ENCODE results near the gene OPRD1.
"Not testable (repeated sequence)": the region's sequence is repeated elsewhere in the genome, so short reads cannot be mapped to it uniquely, and the experiment has no call there.

OPRD1 gene

GRCh38 chr1:28822799-28823198 lies 10.8 kb downstream of the OPRD1 start:
- DNase-seq (ENCODE audit: low read depth): no peak
- Histone ChIP-seq H3K4me3 (ENCODE audit: low read length) (no peak overlapping the region), H3K9me3 (ENCODE audit: control insufficient read depth, low read length) (no peaks in the 10 kb centered on the region), H3K36me3 (ENCODE audit: control insufficient read depth, insufficient read depth, low read length, severe bottlenecking) (no peaks in the 10 kb centered on the region), H3K27me3 (replicated peaks; ENCODE audit: control insufficient read depth, insufficient read depth, low read length) (peaks cover 26% of the 10 kb centered on the region), H3K9ac (ENCODE audit: low read length) (no peak overlapping the region), H3K4me1 (ENCODE audit: control insufficient read depth, insufficient read depth, low read length) (no peaks in the 10 kb centered on the region)

GRCh38 chr1:28824061-28824460 lies 12.1 kb downstream of the OPRD1 start:
- peaks cover 23% of the 10 kb centered on the region for H3K27me3 ChIP-seq (replicated peaks; ENCODE audit: control insufficient read depth, insufficient read depth, low read length)

GRCh38 chr1:28828227-28828858 lies 16.4 kb downstream of the OPRD1 start:
- DNase-seq (ENCODE audit: low read depth); H3K4me3 ChIP-seq (ENCODE audit: low read length); H3K4me1 ChIP-seq (ENCODE audit: control insufficient read depth, insufficient read depth, low read length); H3K9ac ChIP-seq (ENCODE audit: low read length); H3K9me3 ChIP-seq (ENCODE audit: control insufficient read depth, low read length); H3K36me3 ChIP-seq (ENCODE audit: control insufficient read depth, insufficient read depth, low read length, severe bottlenecking): not testable (repeated sequence)
- peaks cover 25% of the 10 kb centered on the region for H3K27me3 ChIP-seq (replicated peaks; ENCODE audit: control insufficient read depth, insufficient read depth, low read length)

More at GRCh38 chr1:28824061-28824460, 12.1 kb downstream of the OPRD1 start:
- not testable (repeated sequence) for H3K4me1 ChIP-seq (ENCODE audit: control insufficient read depth, insufficient read depth, low read length); DNase-seq (ENCODE audit: low read depth); H3K4me3 ChIP-seq (ENCODE audit: low read length); H3K36me3 ChIP-seq (ENCODE audit: control insufficient read depth, insufficient read depth, low read length, severe bottlenecking); H3K9ac ChIP-seq (ENCODE audit: low read length); H3K9me3 ChIP-seq (ENCODE audit: control insufficient read depth, low read length)

- Histone ChIP-seq H3K4me1 (ENCODE audit: control insufficient read depth, insufficient read depth, low read length) (no peaks in the 10 kb centered on the region), H3K36me3 (ENCODE audit: control insufficient read depth, insufficient read depth, low read length, severe bottlenecking) (no peaks in the 10 kb centered on the region), H3K9me3 (ENCODE audit: control insufficient read depth, low read length) (no peaks in the 10 kb centered on the region), H3K9ac (ENCODE audit: low read length) (no peak overlapping the region), H3K4me3 (ENCODE audit: low read length) (no peak overlapping the region), H3K27me3 (replicated peaks; ENCODE audit: control insufficient read depth, insufficient read depth, low read length) (peaks cover 38% of the 10 kb centered on the region)
- DNase-seq (ENCODE audit: low read depth): no peak
Observed at GRCh38 chr1:28830814-28831213, 18.8 kb downstream of the OPRD1 start.

- peaks cover 35% of the 10 kb centered on the region for H3K27me3 ChIP-seq (replicated peaks; ENCODE audit: control insufficient read depth, insufficient read depth, low read length)
- no peak overlapping the region for H3K9ac ChIP-seq (ENCODE audit: low read length)
- no peak for DNase-seq (ENCODE audit: low read depth)
- no peak overlapping the region for H3K4me3 ChIP-seq (ENCODE audit: low read length)
- no peaks in the 10 kb centered on the region for H3K36me3 ChIP-seq (ENCODE audit: control insufficient read depth, insufficient read depth, low read length, severe bottlenecking)
- H3K9me3 ChIP-seq (ENCODE audit: control insufficient read depth, low read length): no peaks in the 10 kb centered on the region
- no peaks in the 10 kb centered on the region for H3K4me1 ChIP-seq (ENCODE audit: control insufficient read depth, insufficient read depth, low read length)
Observed at GRCh38 chr1:28832966-28833365, 21.0 kb downstream of the OPRD1 start.

- Histone ChIP-seq H3K4me3 (ENCODE audit: low read length) (no peak overlapping the region), H3K36me3 (ENCODE audit: control insufficient read depth, insufficient read depth, low read length, severe bottlenecking) (no peaks in the 10 kb centered on the region), H3K9ac (ENCODE audit: low read length) (no peak overlapping the region), H3K4me1 (ENCODE audit: control insufficient read depth, insufficient read depth, low read length) (no peaks in the 10 kb centered on the region), H3K27me3 (replicated peaks; ENCODE audit: control insufficient read depth, insufficient read depth, low read length) (peaks cover 36% of the 10 kb centered on the region), H3K9me3 (ENCODE audit: control insufficient read depth, low read length) (no peaks in the 10 kb centered on the region)
- DNase-seq (ENCODE audit: low read depth): no peak
Observed at GRCh38 chr1:28833381-28833780, 21.4 kb downstream of the OPRD1 start.

GRCh38 chr1:28835237-28835650 lies 23.3 kb downstream of the OPRD1 start:
- Histone ChIP-seq H3K9ac (ENCODE audit: low read length) (no peak overlapping the region), H3K4me1 (ENCODE audit: control insufficient read depth, insufficient read depth, low read length) (no peaks in the 10 kb centered on the region), H3K36me3 (ENCODE audit: control insufficient read depth, insufficient read depth, low read length, severe bottlenecking) (no peaks in the 10 kb centered on the region), H3K9me3 (ENCODE audit: control insufficient read depth, low read length) (no peaks in the 10 kb centered on the region), H3K27me3 (replicated peaks; ENCODE audit: control insufficient read depth, insufficient read depth, low read length) (peaks cover 50% of the 10 kb centered on the region), H3K4me3 (ENCODE audit: low read length) (no peak overlapping the region)
- DNase-seq (ENCODE audit: low read depth): no peak

- no peaks in the 10 kb centered on the region for H3K36me3 ChIP-seq (ENCODE audit: control insufficient read depth, insufficient read depth, low read length, severe bottlenecking)
- H3K4me1 ChIP-seq (ENCODE audit: control insufficient read depth, insufficient read depth, low read length): no peaks in the 10 kb centered on the region
- no peak for DNase-seq (ENCODE audit: low read depth)
- no peak overlapping the region for H3K9ac ChIP-seq (ENCODE audit: low read length)
- H3K9me3 ChIP-seq (ENCODE audit: control insufficient read depth, low read length): no peaks in the 10 kb centered on the region
- peaks cover 51% of the 10 kb centered on the region for H3K27me3 ChIP-seq (replicated peaks; ENCODE audit: control insufficient read depth, insufficient read depth, low read length)
- H3K4me3 ChIP-seq (ENCODE audit: low read length): no peak overlapping the region
Observed at GRCh38 chr1:28836421-28836956, 24.5 kb downstream of the OPRD1 start.

GRCh38 chr1:28840928-28841544 lies 29.1 kb downstream of the OPRD1 start:
- no peaks in the 10 kb centered on the region for H3K36me3 ChIP-seq (ENCODE audit: control insufficient read depth, insufficient read depth, low read length, severe bottlenecking)

GRCh38 chr1:28845786-28846543 lies 34.0 kb downstream of the OPRD1 start:
- peaks cover 17% of the 10 kb centered on the region for H3K27me3 ChIP-seq (replicated peaks; ENCODE audit: control insufficient read depth, insufficient read depth, low read length)
- DNase-seq (ENCODE audit: low read depth): no peak
- no peak overlapping the region for H3K9ac ChIP-seq (ENCODE audit: low read length)
- H3K36me3 ChIP-seq (ENCODE audit: control insufficient read depth, insufficient read depth, low read length, severe bottlenecking): no peaks in the 10 kb centered on the region
- H3K9me3 ChIP-seq (ENCODE audit: control insufficient read depth, low read length): no peaks in the 10 kb centered on the region
- no peak overlapping the region for H3K4me3 ChIP-seq (ENCODE audit: low read length)
- no peaks in the 10 kb centered on the region for H3K4me1 ChIP-seq (ENCODE audit: control insufficient read depth, insufficient read depth, low read length)

More at GRCh38 chr1:28840928-28841544, 29.1 kb downstream of the OPRD1 start:
- Histone ChIP-seq H3K4me3 (ENCODE audit: low read length) (no peak overlapping the region), H3K27me3 (replicated peaks; ENCODE audit: control insufficient read depth, insufficient read depth, low read length) (peaks cover 32% of the 10 kb centered on the region), H3K4me1 (ENCODE audit: control insufficient read depth, insufficient read depth, low read length) (no peaks in the 10 kb centered on the region), H3K9ac (ENCODE audit: low read length) (no peak overlapping the region), H3K9me3 (ENCODE audit: control insufficient read depth, low read length) (no peaks in the 10 kb centered on the region)
- DNase-seq (ENCODE audit: low read depth): no peak

GRCh38 chr1:28847207-28847606 lies 35.2 kb downstream of the OPRD1 start:
- DNase-seq (ENCODE audit: low read depth); H3K4me3 ChIP-seq (ENCODE audit: low read length); H3K9me3 ChIP-seq (ENCODE audit: control insufficient read depth, low read length); H3K36me3 ChIP-seq (ENCODE audit: control insufficient read depth, insufficient read depth, low read length, severe bottlenecking); H3K9ac ChIP-seq (ENCODE audit: low read length); H3K4me1 ChIP-seq (ENCODE audit: control insufficient read depth, insufficient read depth, low read length): not testable (repeated sequence)
- H3K27me3 ChIP-seq (replicated peaks; ENCODE audit: control insufficient read depth, insufficient read depth, low read length): peaks cover 17% of the 10 kb centered on the region
